Parietal lobe (tissue), 1 donor: ENCODE data around the gene ZNF502. TPM values are rescaled to one million over a fixed set of nuclear protein-coding genes. Genes with fewer than 3 reads are reported as not detected.

Source experiments
- total RNA-seq: library from RNA; depleted of rRNA; stranded (reverse); fragments of >200 nt; gene quantifications from one replicate; pipeline ENCODE4 v1.2.3, GENCODE V29; 2014

The ZNF502 gene
- 14.1 TPM for total RNA-seq

DNA sequence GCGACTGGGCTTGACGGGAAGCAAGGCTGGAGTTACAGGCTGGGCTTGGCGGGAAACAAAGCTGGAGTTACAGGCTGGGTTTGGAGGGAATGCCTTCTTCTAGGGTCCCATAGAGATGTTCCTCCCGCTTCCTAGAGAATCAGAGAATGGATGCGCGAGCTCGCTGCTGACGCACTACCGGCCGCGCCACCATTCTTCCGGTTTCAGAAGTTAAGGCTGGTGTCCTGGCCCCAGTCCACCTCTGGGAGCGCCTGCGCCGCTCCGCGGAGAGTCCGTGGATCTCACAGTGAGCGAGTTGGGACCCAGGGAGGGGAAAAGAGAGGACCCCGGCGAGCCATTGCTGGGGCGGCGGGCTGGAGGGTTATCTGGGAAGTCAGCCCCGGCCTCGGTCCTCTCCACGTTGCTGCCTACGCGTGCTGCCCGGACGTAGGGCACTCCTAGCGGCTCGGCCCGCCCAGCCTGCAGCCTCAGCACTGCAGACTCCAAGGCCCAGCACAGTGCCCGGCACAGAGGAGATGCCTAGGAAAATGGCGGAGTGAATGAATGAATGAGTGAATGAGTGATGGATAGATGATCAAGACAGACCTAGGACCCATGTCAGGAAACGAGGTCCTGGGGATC lies at the start of gene ZNF502:
TSS of gene ZNF502 (plus strand) at position 206 of the 621 bp plus-strand sequence. CDS start 7,602 bp downstream, outside the sequence.

DNA sequence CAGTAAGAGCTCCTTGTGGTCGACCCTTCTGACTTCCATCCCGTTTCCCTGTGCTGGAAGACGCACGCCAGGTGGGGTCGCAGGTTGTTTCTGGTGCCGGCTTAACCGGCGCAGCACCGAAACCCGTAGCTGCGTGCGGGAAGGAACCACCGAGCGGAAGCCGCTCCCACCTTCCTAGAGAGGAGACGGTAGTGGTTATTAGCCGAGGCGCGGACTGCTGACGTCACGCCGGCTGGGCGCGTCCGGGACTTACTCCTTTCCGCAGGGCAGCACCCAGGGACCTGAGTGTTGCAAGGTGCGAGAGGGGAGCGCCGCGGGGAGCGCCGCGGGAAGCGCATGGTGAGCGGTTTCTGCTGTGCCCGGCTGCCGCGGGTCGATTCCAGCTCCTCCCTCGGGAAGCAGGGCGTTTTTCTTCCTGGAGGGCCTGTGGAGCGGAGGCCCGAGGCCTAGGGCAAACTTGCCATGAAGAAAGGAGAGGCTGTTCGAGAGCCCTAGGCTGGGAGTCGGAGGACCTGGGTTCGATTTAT lies 17.0 kb downstream of the ZNF502 start, which contains the start of gene ZNF501:
TSS of gene ZNF501 (plus strand) at position 252 of the 527 bp plus-strand sequence. CDS start 4,787 bp downstream, outside the sequence.

DNA sequence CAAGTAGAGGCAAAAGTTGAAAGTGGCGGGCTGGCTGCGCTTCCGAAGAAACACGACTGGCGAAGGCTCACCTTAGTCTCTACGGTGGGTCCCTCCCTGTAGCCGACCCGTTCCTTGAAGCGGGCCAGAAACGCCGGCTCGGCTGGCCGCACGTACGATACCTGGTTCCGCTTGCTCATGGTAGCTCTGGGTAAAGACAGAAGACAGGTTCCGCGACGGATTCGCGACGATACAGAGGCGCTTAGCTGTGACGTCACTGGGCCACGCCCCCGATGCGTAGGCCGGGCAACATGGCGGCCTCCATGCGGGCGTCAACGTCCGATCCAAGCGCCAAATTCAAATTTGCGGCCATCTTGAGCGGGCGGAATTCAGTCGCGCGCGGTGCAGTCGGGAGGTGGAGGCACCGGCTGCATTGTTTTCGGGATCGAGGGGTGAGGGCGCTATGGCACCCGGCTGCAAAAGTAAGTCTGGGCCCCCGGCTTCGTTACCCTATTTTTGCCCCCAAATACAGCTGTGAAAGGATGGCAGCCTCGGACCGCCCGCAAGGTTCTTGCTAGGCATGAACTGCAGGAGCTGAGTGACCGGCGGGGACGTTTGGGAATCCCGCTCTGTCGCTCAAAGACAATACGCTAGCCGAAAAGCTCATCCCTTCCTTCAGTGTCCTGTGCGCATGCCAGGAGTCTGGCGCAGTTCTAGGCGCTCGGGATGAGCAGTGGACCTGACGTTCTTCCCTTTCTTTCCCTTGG lies 49.1 kb downstream of the ZNF502 start, which contains the start of the genes KIAA1143 and KIF15:
TSS of gene KIAA1143 (minus strand) at position 196 of the 746 bp plus-strand sequence. CDS start at position 179, 17 bp downstream.
TSS of gene KIF15 (plus strand) at position 371 of the 746 bp plus-strand sequence. CDS start at position 443, 72 bp downstream.

Other genes with a start within 250 kb of the ZNF502 start
- gene ZNF445, start 235.0 kb upstream of the ZNF502 start, total RNA-seq: 49.8 TPM
- 47.3 TPM for gene ZKSCAN7, start 157.5 kb upstream of the ZNF502 start, total RNA-seq
- 28.5 TPM for gene ZNF660, start 127.7 kb upstream of the ZNF502 start, total RNA-seq
- gene ZNF197, start 87.6 kb upstream of the ZNF502 start, total RNA-seq: 68.2 TPM
- 42.3 TPM for gene ZNF35, start 63.9 kb upstream of the ZNF502 start, total RNA-seq
- gene ZNF501, start 17.0 kb downstream of the ZNF502 start, total RNA-seq: 25.0 TPM
- 25.0 TPM for gene KIAA1143, start 49.0 kb downstream of the ZNF502 start, total RNA-seq
- gene KIF15, start 49.1 kb downstream of the ZNF502 start, total RNA-seq: 11.0 TPM
- 5.3 TPM for gene TMEM42, start 149.3 kb downstream of the ZNF502 start, total RNA-seq
- not detected for gene TGM4, start 161.9 kb downstream of the ZNF502 start, total RNA-seq